Endothelial cell of umbilical vein (primary cell): Measurements from ENCODE around the gene TEX19. TPM values are rescaled to one million over a fixed set of nuclear protein-coding genes. Genes with fewer than 3 reads are reported as not detected.
"Not testable (repeated sequence)": the region's sequence is repeated elsewhere in the genome, so short reads cannot be mapped to it uniquely, and the experiment has no call there.

Source experiments
- BruUV-seq: library from RNA; stranded (reverse); fragments of 400-500 nt; replicated peaks from 2 replicates; lab custom pipeline; 2021; lab: Mats Ljungman, UMichigan
- CTCF ChIA-PET: fragments of 300-600, 350-600 bp; sonication (Branson Sonifier 250); formaldehyde crosslinking; loops from one replicate; lab custom pipeline; 2021; ENCODE audit warnings: antibody characterized with exemption, inconsistent platforms; lab: Charles Lee
- POLR2A ChIA-PET: fragments of 300-600, 350-600 bp; sonication (Branson Sonifier 250); formaldehyde crosslinking; loops from one replicate; lab custom pipeline; 2021; ENCODE audit warnings: antibody characterized with exemption, inconsistent platforms; lab: Charles Lee
- DNase-seq: peaks from one replicate; pipeline ENCODE4 v3.0.0-alpha.2; 2011; ENCODE audit warnings: low read depth, low spot score
- FAIRE-seq: peaks from 2 replicates; lab custom pipeline; 2011; peaks lifted over from hg19 to GRCh38; lab: Jason Lieb, UNC
- H2AFZ ChIP-seq: 2 replicates; pipeline ENCODE4 v1.6.0; 2012; ENCODE audit warnings: low read depth, low read length, control low read depth, inconsistent platforms
- H3K27ac ChIP-seq: 2 replicates; pipeline ENCODE4 v1.5.1; 2011; ENCODE audit warnings: low read depth, mild to moderate bottlenecking, control low read depth, low read length, moderate library complexity; ENCODE audit not compliant: insufficient read depth
- H3K27me3 ChIP-seq, 2 experiments: 2 replicates each; pipeline versions ENCODE4 v1.6.0 to v1.6.1; 2011; ENCODE audit warnings: low read length in 2 of 2, mixed read lengths in 1 of 2; ENCODE audit not compliant: control insufficient read depth in 2 of 2, insufficient read depth in 2 of 2
- H3K36me3 ChIP-seq, 2 experiments: 2 replicates in 1 of 2; 3 replicates in 1 of 2; pipeline ENCODE4 v1.5.1; 2011; ENCODE audit warnings: low read length in 2 of 2, mild to moderate bottlenecking in 1 of 2, moderate library complexity in 1 of 2; ENCODE audit not compliant: control insufficient read depth in 2 of 2, insufficient read depth in 2 of 2; ENCODE audit errors: extremely low read depth in 1 of 2
- H3K4me1 ChIP-seq: 3 replicates; pipeline ENCODE4 v1.5.1; 2011; ENCODE audit warnings: mild to moderate bottlenecking, low read length; ENCODE audit not compliant: control insufficient read depth, insufficient read depth; ENCODE audit errors: extremely low read depth
- H3K4me2 ChIP-seq: 2 replicates; pipeline ENCODE4 v1.6.1; 2011; ENCODE audit warnings: low read length, control low read depth, mixed read lengths; ENCODE audit not compliant: insufficient read depth
- H3K4me3 ChIP-seq, 3 experiments: fragments of 200-600 bp in 1 of 3; sonication (generic), shearing (Covaris generic) in 1 of 3; replicated peaks in 1 of 3; 2 replicates each; pipeline ENCODE4 v1.5.1; 2011 to 2016; ENCODE audit warnings: control low read depth in 3 of 3, low read length in 3 of 3, mild to moderate bottlenecking in 2 of 3, inconsistent platforms in 1 of 3, low read depth in 1 of 3, moderate library complexity in 1 of 3; ENCODE audit not compliant: insufficient read depth in 1 of 3
- H3K79me2 ChIP-seq: 2 replicates; pipeline ENCODE4 v1.6.0; 2012; ENCODE audit warnings: low read length, inconsistent platforms; ENCODE audit not compliant: control insufficient read depth, insufficient read depth
- H3K9ac ChIP-seq: replicated peaks from 2 replicates; pipeline ENCODE3; 2011; ENCODE audit warnings: low read length, control low read depth; ENCODE audit not compliant: insufficient read depth; ENCODE audit errors: extremely low read depth
- H3K9me1 ChIP-seq: replicated peaks from 3 replicates; pipeline ENCODE4 v1.6.0; 2011; ENCODE audit warnings: mild to moderate bottlenecking, low read length; ENCODE audit not compliant: control insufficient read depth, insufficient read depth; ENCODE audit errors: extremely low read depth
- H3K9me3 ChIP-seq: replicated peaks from 2 replicates; pipeline ENCODE4 v1.5.1; 2012; ENCODE audit warnings: low read length, inconsistent platforms; ENCODE audit not compliant: control insufficient read depth, insufficient read depth
- H4K20me1 ChIP-seq: replicated peaks from 2 replicates; pipeline ENCODE3; 2011; ENCODE audit warnings: mild to moderate bottlenecking, low read length; ENCODE audit not compliant: control insufficient read depth, insufficient read depth; ENCODE audit errors: extremely low read depth
- CTCF ChIP-seq, 2 donors: IDR thresholded peaks; 1 replicate in 1 of 2; 2 replicates in 1 of 2; pipeline ENCODE4 v1.5.1; 2011; ENCODE audit warnings: low read length in 2 of 2, mild to moderate bottlenecking in 2 of 2, moderate library complexity in 2 of 2, control low read depth in 1 of 2, inconsistent platforms in 1 of 2, low read depth in 1 of 2; ENCODE audit not compliant: insufficient read depth in 1 of 2; ENCODE audit errors: extremely low read depth in 1 of 2
- EZH2 ChIP-seq: IDR thresholded peaks from 2 replicates; pipeline ENCODE4 v1.6.1; 2012; ENCODE audit warnings: borderline replicate concordance, low read depth, mild to moderate bottlenecking, moderate library complexity, low read length, inconsistent platforms; ENCODE audit not compliant: severe bottlenecking
- FOS ChIP-seq: IDR thresholded peaks from 2 replicates; pipeline ENCODE4 v1.6.1; 2011; ENCODE audit warnings: mild to moderate bottlenecking, low read length, moderate library complexity, borderline replicate concordance; ENCODE audit not compliant: insufficient read depth
- GATA2 ChIP-seq: IDR thresholded peaks from 2 replicates; pipeline ENCODE4 v1.7.0; 2011; ENCODE audit warnings: low read depth, mild to moderate bottlenecking, moderate library complexity, mixed read lengths, low read length; ENCODE audit not compliant: insufficient read length, insufficient read depth
- JUN ChIP-seq: IDR thresholded peaks from 2 replicates; pipeline ENCODE4 v1.6.1; 2011; ENCODE audit warnings: borderline replicate concordance, low read depth; ENCODE audit not compliant: insufficient read length, insufficient read depth
- MAX ChIP-seq: IDR thresholded peaks from 2 replicates; pipeline ENCODE4 v1.6.1; 2011; ENCODE audit not compliant: insufficient read depth, insufficient read length
- MYC ChIP-seq: IDR thresholded peaks from one replicate; pipeline ENCODE4 v1.6.1; 2011; ENCODE audit warnings: mild to moderate bottlenecking, low read depth, low read length
- POLR2A ChIP-seq: IDR thresholded peaks from 2 replicates; pipeline ENCODE4 v1.6.1; 2012; ENCODE audit warnings: low read depth, mild to moderate bottlenecking, control low read depth, low read length
- POLR2AphosphoS5 ChIP-seq: IDR thresholded peaks from 2 replicates; pipeline ENCODE4 v1.6.1; 2012; ENCODE audit warnings: low read depth, mild to moderate bottlenecking, control low read depth, low read length, moderate library complexity; ENCODE audit not compliant: insufficient read depth
- dilution Hi-C: fragments of 300-500 bp; cut with MboI; formaldehyde crosslinking; loops from one replicate; pipeline ENCODE4 v1.15.0; 2019; ENCODE audit warnings: low sequenced_read_pairs; ENCODE audit not compliant: extremely low pct_ligation_motif_present
- intact Hi-C: fragments of 100-400 bp; cut with micrococcal nuclease; formaldehyde crosslinking; loops from one replicate; pipeline ENCODE4 v1.10.0; 2022
- polyA plus RNA-seq, 4 experiments: library from polyadenylated mRNA; depleted of rRNA in 3 of 4; stranded (reverse) in 3 of 4; unstranded in 1 of 4; fragments of >200 nt; gene quantifications; 2 replicates each; pipeline versions ENCODE4 v1.2.1 to v1.2.3, GENCODE V29; 2011 to 2012; ENCODE audit warnings: missing spikeins in 1 of 4
- total RNA-seq: library from RNA; stranded (reverse); gene quantifications from 2 replicates; pipeline ENCODE4 v1.2.3, GENCODE V29; 2021

Gene TEX19
- total and polyA plus RNA-seq, 2 donors (not counting 3 experiments of a cell fraction or from before 2014, with no cell fraction given): 0.06 TPM; not detected in 1

- dilution Hi-C loops: no loop called here
- no peak overlapping the region for H3K4me2 ChIP-seq
- intact Hi-C loops: no loop called here
- H2AFZ ChIP-seq: no peak overlapping the region
- H3K36me3 ChIP-seq: no peaks in the 10 kb centered on the region
- BruUV-seq: no TSS peak
- no peaks in the 10 kb centered on the region for H3K9me3 ChIP-seq
- H3K79me2 ChIP-seq: no peaks in the 10 kb centered on the region
- H3K9ac ChIP-seq: no peak overlapping the region
- no peak overlapping the region for H3K4me3 ChIP-seq
- POLR2A ChIA-PET: no interaction called here
- peaks cover 2% of the 10 kb centered on the region for H3K4me1 ChIP-seq
- FAIRE-seq (no peak), DNase-seq (no peak)
- CTCF ChIA-PET: interaction anchor here (1.1 kb wide), 1 partner anchor 67 kb away, joined by 3 read pairs; no protein-coding TSS in a partner anchor
- no peaks in the 10 kb centered on the region for H3K9me1 ChIP-seq
- no peak overlapping the region for H3K27ac ChIP-seq
- TF ChIP-seq POLR2A: no peak
- TF ChIP-seq EZH2: no peak
- no peak for TF ChIP-seq GATA2
- TF ChIP-seq MYC: no peak
- TF ChIP-seq FOS: no peak
- no peak for TF ChIP-seq POLR2AphosphoS5
- no peak for TF ChIP-seq MAX
- no peak for TF ChIP-seq CTCF (IDR thresholded peaks at IDR 0.05; ENCODE audit: extremely low read depth in 1 of 2, insufficient read depth in 1 of 2, low read depth in 1 of 2, low read length in 2 of 2)
- no peak for TF ChIP-seq JUN
- H4K20me1 ChIP-seq: no peaks in the 10 kb centered on the region
- H3K27me3 ChIP-seq: no peaks in the 10 kb centered on the region
These were observed 1.7 kb upstream of the TEX19 start for GRCh38 chr17:82357394-82357793.

GRCh38 chr17:82359451-82360074 lies 516 bp downstream of the TEX19 start:
- H3K4me2 ChIP-seq, H3K9ac ChIP-seq, H3K27ac ChIP-seq, H3K36me3 ChIP-seq, H4K20me1 ChIP-seq, H2AFZ ChIP-seq, CTCF ChIA-PET, dilution Hi-C loops, H3K9me3 ChIP-seq, intact Hi-C loops, BruUV-seq, DNase-seq, H3K4me3 ChIP-seq, FAIRE-seq, H3K9me1 ChIP-seq, H3K27me3 ChIP-seq, H3K4me1 ChIP-seq, POLR2A ChIA-PET, H3K79me2 ChIP-seq: not testable (repeated sequence)
